GM21526 (cell line): ENCODE measurements around the gene HEXD.
"Not testable (repeated sequence)": the region's sequence is repeated elsewhere in the genome, so short reads cannot be mapped to it uniquely, and the experiment has no call there.

Source experiments
- ATAC-seq: cut with Tn5 transposase; IDR thresholded peaks from one replicate; pipeline ENCODE4 v1.9.1; 2021; ENCODE audit warnings: moderate library complexity; ENCODE audit not compliant: unreplicated experiment, low FRiP score

The HEXD gene

GRCh38 chr17:82382220-82382932 is 35.8 kb upstream of the HEXD start:
- not testable (repeated sequence) for ATAC-seq

GRCh38 chr17:82382933-82383255 is 35.3 kb upstream of the HEXD start:
- ATAC-seq, result no peak

- no peak for ATAC-seq
These were observed 34.7 kb upstream of the HEXD start for GRCh38 chr17:82383411-82383810.

GRCh38 chr17:82384051-82384729 is 34.0 kb upstream of the HEXD start:
- ATAC-seq, result no peak

- no peak for ATAC-seq
These were observed 33.2 kb upstream of the HEXD start for GRCh38 chr17:82384730-82385481.

GRCh38 chr17:82385559-82386254 is 32.4 kb upstream of the HEXD start:
- ATAC-seq, result no peak

GRCh38 chr17:82386255-82386831 is 31.8 kb upstream of the HEXD start:
- ATAC-seq, result no peak

GRCh38 chr17:82386881-82387704 is 31.1 kb upstream of the HEXD start:
- ATAC-seq, result no peak

- ATAC-seq, result no peak
These were observed 30.4 kb upstream of the HEXD start for GRCh38 chr17:82387705-82388106.

- no peak for ATAC-seq
These were observed 29.8 kb upstream of the HEXD start for GRCh38 chr17:82388223-82388921.

- no peak for ATAC-seq
These were observed 29.2 kb upstream of the HEXD start for GRCh38 chr17:82388922-82389283.

- no peak for ATAC-seq
These were observed 28.8 kb upstream of the HEXD start for GRCh38 chr17:82389379-82389778.

- ATAC-seq, result no peak
These were observed 27.9 kb upstream of the HEXD start for GRCh38 chr17:82390015-82390859.

GRCh38 chr17:82390860-82391435 is 27.2 kb upstream of the HEXD start:
- ATAC-seq, result no peak

GRCh38 chr17:82391496-82392066 is 26.6 kb upstream of the HEXD start:
- ATAC-seq, result no peak

- ATAC-seq, result no peak
These were observed 25.8 kb upstream of the HEXD start for GRCh38 chr17:82392209-82392920.

GRCh38 chr17:82392941-82393340 is 25.2 kb upstream of the HEXD start:
- no peak for ATAC-seq
